CD4-positive, alpha-beta T cell treated with Interleukin-17A for 4 hours (primary cell): ENCODE data around the gene KCNIP3.
"Not testable (repeated sequence)": the region's sequence is repeated elsewhere in the genome, so short reads cannot be mapped to it uniquely, and the experiment has no call there.

ENCODE experiments used
- DNase-seq: peaks from one replicate; pipeline ENCODE4 v3.0.0-alpha.2; 2020; ENCODE audit warnings: mixed read lengths

Gene KCNIP3

DNA sequence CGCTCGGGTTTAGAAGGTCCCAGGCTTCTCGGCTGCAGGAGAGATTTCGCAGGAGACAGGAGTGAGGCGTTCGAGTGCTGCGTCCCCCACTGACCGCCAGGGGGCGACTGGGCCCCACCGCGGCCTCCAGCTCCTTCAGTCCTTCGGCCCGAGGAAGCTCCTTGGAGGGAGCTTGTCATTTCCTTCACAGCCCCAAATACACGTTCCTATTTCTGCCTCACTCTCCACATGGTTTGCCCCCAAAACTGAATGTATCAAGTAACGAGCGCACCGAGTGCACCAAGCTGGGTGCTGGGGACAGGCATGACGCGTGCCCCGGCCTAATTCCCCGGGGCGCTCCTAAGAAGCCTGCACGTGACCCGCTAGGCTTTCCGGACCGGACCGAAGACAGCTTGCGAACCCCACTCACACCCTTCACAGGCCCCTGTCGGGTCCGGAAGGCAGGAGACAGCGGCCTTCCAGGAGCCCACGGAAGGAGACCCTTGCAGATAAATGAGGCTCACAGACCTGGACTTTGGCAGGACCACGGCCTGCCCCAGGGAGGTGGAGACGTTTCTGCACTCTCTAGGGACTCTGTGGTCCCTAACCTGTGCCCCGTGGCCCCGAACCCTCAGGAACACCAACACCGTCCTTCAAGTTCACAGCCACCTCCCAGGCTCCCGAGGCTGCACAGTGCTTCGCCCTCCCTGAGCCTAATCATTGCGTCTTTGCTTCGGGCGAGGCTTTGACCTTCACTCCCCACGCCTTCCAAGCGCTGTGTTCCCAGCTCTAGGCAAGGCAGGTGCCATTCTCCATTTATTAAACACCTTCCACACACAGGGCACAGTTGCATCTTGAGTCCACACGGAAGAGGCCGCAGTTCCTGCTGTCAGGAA is 92.3 kb downstream of the KCNIP3 start:
- DNase-seq, result peak; percentile 39

DNA sequence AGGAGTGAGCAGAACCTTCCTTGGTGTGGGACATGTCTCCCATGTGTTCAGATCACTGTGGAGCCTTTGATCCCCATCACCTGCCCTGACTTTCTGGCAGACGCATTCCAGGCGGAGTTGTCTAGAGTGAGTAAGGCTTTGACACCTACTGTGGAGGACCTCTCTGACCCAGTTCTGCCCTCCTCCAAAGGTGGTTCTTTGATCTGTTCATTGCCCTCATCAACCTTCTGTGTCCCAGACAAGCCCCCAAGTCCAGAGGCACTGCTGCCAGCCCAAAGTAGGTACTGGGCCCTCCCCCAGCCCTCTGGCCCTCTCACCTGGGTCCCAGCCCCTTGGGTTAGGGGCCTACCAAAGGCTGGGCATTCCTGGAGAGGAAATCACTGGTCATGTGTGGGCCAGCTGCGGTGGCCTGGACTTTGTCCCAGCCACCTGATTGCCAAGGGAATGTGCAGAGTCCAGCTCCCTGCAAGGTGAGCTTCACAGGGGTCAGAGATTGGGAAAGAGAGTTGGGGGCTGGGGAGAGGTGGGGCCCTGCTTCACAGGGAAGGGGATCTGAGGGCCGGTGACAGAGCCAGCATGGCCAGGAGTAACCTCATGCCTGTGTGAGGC is 93.2 kb downstream of the KCNIP3 start:
- no peak for DNase-seq

DNA sequence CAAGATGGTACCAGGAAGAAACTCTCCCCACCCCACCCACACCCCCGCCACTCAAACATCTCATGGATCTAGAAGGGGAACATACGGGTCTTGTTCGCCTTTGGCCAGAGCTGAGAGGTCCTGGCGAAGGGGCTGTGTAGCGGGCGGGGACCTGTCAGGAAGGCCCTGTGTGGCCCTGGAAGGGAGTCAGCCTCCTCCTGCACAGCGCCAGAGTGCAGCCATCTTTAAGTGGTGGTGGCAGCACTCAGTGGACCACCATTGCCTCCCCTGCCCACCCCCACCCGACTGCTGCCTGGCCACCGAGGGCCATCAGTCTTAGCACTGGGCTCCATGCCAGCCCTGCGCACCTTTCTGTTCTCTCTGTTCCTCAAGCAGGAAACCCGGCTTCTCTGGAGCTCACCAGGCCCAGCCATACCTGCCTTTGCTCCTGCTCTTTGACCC is 93.8 kb downstream of the KCNIP3 start:
- DNase-seq, result no peak

DNA sequence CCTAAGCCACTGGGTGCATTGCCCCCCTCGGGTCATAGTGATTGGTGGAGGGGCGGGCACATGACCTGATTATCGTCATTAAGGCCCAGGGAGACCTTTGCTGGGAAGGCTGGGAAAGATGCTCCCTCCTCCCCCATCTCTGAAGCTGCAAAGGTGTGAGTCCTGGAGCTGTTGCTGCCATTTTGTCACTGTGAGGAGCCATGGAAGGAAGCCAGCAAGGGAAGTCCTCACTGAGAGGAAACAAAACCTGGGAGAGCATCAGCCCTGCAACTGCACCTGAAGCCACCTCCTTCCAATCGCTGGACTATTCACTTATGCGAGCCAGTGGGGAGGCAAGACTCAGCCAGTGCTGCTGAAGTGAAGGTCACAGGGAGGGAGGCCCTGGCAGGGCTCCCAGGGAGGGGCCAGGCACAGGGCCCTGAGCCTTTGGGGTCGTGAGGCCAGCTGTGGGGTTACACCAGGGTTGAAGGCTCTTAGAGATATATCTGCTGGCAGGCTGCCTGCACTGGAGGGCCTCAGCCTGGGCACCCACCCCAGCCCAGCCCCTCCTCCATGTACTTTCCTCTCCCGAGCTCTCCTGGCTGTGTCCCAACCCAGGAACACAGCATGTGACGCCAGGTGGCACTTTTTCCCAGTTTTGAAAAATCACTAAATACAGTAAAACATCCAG is 94.6 kb downstream of the KCNIP3 start:
- no peak for DNase-seq

DNA sequence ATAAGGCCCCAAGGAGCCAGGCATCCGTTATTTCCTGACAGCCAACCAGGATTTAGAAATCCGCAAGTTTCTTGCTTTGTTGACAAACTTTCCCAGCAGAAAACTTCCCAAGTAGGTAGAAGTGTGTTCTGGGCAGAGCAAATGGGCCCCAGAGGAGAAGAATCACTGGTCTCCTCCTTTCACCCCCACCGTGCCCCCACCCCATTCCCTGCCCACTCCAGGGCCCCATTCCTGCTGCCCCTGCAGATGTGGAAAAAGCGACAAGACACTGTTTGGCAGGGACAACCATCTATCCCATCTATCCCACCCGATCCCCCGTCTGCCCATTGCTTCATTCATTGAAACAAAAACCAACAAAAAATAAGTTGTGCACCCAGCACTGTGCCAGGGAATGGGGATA is 95.2 kb downstream of the KCNIP3 start:
- no peak for DNase-seq

DNA sequence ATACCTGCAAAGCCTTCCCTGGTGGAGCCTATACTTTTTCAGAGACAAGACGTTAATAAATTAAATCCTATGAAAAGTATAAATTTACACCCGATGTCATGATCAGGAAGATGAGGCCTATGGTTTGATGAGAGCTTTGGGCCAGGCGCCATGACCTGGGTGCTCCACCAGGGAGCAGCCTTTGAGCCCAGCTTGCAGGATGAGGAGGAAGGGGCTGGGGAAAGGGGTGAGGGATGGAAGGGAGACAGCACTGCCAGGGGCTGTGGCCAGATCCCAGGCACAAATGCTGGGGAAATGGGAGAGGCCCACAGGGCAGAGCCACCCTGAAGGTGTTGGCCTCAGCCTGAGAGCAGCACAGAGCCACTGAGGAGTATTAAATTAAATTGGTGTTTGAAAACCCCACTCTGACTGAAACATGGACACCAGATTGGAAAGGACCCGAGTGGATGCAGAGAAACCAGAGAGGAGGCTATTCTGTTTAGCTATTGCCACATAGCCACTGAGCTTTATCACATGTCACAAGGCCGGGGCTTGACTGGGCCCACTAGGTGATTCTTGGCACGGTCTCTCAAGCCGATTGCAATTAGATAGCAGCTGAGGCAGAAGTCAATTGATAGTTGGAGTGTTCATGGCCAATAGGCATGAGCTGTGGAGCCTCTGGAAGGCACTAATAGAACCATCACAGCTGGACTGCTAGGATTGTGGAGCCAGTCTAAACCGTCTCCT is 95.7 kb downstream of the KCNIP3 start:
- DNase-seq, result no peak

DNA sequence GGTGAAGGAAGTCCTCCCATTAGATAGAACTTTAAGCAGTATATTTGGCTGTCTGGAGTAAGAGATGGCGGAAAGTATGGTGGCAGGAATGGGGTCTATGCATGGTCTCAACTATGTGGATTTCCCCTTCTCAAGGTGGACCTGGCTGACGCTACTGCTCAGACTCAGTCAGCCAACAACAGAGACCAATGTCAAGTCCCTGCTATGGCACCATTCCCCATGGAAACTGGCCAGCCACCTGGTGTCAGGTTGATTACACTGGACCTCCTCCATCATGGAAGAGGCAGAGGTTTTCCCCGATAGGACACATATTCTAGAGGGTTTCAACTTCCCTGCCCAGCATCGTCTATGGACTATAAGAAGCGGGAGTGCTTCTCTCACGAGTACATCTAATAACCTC is 96.8 kb downstream of the KCNIP3 start:
- DNase-seq, result no peak

DNA sequence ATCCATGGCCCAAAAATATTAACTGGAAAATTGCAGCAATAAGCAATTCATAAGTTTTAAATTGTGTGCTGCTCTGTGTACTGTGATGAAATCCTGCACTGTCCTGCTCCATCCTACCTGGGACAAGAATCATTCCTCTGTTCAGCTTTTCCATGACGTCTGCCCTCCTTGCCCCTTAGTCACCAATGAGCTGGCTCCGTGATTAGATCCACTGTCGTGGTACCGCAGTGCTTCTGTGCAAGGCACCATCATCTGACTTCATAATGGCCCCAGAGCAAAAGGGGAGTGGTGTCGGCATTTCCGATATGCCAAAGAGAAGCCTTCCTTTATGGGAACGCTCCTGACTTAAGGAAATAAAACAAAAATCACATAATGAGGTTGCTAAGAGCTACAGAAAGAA is 101.9 kb downstream of the KCNIP3 start:
- no peak for DNase-seq

DNA sequence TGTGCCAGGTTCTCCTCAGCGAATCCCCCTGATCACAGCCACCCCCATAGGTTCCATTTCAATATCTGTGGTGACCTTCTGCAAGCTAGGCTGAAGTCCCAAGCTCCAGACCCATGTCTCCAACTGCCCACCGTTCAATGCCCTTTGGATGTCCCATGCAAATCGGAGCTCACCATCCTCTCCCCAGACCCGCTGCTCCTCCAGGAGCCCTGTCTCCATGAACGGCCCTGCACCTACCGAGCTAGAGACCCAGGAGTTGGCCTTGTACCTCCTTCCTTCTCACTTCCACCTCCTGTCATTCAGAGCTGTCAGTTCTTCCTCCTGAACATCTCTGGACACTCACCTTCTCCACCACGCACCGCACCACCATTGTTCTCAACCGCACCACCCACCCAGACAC is 104.3 kb downstream of the KCNIP3 start:
- DNase-seq, result no peak

DNA sequence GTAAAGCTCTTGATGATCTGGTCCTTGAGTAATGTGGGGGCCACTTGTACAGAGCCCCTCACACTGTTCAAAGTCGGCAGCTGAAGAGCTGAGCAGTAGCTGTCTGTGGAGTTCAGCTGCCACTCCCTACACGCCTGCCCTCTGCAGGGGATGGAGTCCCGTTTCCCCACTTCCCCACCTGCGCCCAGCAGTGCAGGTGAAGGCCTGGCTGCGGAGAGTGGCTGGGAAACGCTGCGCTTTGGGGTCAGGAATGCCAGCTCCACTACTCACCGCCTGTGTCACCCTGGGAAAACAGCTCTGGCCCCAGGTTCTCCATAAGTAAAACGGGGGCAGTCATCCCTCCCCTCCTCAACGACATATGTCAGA is 104.8 kb downstream of the KCNIP3 start:
- DNase-seq, result peak; percentile 19

DNA sequence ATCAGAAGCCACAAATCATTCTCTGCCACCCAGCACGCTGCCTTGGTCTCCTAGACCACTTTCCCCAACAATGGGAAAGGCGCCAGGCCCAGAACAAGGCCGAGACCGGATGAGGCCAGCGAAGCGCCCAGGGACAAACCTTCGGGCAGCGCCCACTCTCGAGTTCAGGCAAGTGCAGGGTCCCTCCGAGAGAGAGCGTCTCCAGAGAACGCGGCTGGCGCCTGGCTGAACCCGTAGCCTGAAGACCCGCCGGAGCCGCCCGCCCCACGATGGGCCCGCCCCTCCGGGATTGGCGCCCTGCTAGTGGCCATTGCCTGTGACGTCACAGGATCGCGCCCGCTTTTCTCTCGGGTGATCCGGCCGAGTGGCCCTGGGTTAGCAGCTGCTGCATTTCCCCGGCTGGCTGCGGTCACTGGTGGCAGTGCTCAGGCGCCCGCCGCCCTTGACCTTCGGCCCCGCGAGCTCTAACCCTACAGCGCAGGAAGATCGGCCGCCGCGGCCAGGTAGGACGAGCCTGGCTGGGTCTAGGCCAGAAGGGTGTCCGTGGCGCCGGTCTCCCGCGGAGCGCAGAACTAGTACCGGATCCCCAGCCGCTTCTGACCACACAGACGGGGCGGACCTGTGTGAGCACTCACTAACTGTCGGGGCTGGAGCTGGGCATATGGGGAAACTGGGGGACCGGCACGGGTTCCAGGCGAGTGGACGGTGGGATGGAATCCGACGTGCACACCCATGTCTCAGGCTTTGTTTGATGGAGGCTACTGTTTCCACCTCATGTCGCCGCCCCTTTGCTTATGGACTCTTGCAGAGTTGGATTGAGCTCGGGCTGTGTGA is 105.4 kb downstream of the KCNIP3 start, which contains the start of gene FAHD2A:
Gene FAHD2A, plus strand, starts transcription at position 339 of the 834 bp plus-strand sequence. CDS start 2,851 bp downstream, outside the sequence.
- peak; percentile 96 for DNase-seq

DNA sequence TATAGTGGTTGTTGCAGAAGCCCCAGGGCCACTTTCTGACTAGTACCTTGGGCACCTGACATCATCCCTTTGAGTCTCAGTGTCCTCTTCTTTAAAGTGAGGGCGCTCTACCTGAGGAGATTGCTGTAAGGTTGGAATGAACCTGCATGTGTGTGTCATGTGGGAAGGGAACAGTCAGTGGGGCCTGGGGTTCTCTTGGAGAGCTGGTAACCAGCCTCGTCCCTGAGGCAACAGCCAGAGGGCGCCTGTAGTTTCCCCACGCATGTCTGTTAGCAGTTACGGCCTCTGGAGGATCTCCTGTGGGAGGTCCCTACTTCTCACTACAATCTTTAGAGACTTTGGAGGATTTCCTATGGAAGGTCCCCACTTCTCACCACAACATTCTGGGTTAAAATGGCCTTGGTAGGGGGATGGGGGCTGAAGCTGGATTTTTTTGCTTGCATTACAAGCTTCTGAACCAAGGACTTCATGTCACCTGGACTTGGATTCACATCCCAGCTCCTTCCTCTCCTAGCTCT is 106.1 kb downstream of the KCNIP3 start:
- peak; percentile 36 for DNase-seq

DNA sequence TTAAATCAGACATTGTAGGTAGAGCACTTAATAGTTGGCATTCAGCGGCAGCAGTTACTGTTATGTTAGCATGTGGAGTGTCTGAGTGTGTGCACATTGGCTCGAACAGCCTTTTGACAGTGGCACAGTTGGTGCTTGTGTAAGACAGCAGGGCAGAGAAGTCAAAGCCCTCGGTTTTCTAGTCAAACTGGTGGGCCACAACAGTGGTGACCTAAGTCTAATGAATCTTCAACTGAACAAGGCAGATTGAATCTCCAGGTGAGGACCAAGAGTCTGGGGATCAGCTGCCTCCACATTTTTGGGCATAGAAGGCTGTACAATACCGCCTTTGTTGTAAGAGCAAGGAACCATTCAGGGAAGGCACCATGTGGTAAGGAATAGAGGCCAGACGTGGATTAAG is 106.7 kb downstream of the KCNIP3 start:
- not testable (repeated sequence) for DNase-seq

DNA sequence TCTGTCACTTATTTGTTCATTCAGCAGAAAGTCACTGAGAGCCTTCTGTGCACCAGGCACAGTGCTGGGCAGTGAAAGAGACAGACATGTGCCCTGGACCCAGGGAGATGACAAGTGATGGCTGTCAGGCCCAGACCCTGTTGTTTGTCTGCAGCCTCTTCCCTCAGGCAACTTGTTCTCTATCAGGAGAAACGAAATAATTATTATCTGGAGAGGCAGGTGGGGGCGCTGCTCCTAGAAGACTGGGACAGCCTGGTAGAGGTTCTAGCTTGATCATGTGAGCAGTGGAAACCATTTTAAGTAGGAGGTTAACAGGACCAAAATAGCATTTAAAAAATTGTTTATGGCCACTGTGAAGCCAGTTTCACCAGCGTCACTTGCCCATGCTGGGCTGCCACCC is 107.5 kb downstream of the KCNIP3 start:
- not testable (repeated sequence) for DNase-seq

DNA sequence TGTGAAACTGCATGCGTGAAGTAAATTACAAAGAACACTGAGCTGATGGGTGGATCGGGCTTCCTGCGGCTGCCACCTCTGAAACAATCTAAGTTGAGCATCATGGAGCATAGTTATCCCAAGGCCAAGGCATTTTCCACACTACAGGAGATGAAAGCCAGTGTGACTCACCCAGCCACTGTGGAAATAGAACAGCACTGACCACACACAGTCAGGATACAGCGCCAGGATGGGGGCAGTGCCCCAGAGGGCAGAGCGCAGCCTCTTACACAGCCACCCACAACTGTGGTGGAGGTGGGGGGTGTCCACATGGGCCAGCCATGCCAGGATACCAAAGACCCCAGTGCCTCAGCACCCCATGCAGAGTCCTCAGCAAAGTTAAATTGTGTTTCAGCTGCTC is 114.1 kb downstream of the KCNIP3 start:
- DNase-seq, result not testable (repeated sequence)

DNA sequence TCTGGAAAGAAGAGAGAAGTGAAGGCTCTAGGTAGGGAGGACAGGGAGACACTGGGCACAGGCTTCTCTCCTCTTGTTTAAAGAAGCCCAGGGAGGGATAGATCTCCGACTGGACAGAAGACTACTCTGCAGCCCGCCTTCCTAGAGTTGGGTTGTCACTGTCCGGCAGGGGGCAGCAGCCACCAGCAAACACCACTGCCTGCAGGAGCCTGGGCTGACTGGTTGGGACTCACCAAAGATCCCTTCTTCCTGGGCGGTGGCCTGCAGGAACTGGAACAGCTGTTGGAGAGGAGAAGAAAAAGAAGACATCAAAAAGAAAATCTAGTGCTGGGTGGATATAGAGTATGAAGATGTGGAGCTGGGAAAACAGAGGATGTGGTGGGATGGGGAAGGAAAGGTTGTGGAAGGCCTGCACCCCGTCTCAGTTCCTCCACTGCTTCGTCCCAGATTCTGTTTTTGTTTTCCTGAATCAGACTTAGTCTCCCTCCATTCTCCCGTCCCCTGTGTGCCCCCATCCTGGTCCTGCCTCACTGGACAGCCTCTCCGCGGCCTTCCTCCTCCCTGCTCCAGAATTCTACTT is 117.0 kb downstream of the KCNIP3 start:
- DNase-seq, result peak; percentile 68

DNA sequence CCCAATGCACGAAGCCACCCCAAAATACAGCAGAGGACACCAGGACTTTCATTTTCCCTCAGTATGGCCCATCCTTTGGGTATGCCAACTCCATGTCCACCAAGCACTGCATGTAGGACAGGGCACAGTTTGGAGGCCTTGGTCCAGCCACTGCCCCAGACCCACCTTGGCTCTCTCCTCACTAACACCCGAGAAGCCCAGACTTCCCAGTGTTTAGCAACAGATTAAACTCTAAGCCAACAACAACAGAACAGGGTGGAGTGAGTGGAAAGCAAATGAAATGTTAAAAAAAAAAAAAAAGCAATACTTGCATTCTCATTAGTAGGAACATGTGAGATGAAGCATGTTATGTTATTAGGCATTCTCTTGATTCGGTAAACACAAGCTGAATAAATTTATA is 118.0 kb downstream of the KCNIP3 start:
- DNase-seq, result not testable (repeated sequence)

DNA sequence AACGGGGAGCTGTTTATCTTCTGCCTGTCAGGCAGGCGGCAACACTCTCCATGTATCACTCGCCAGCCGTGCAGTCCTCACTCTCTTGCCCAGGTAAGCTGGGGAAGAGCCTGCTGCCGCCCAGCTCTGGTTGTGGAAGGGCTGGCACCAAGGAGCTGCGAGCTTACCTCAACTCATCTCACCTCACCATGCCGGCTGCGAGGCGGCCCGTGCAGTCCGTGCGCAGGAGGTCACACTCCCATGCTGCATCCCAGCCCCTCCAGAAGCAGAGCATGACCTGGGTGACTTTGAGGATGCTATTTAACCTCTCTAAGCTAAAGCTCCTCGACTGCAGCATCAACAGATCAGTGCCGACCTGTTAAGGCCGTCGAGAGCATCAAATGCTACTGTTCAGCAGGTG is 118.4 kb downstream of the KCNIP3 start:
- not testable (repeated sequence) for DNase-seq

DNA sequence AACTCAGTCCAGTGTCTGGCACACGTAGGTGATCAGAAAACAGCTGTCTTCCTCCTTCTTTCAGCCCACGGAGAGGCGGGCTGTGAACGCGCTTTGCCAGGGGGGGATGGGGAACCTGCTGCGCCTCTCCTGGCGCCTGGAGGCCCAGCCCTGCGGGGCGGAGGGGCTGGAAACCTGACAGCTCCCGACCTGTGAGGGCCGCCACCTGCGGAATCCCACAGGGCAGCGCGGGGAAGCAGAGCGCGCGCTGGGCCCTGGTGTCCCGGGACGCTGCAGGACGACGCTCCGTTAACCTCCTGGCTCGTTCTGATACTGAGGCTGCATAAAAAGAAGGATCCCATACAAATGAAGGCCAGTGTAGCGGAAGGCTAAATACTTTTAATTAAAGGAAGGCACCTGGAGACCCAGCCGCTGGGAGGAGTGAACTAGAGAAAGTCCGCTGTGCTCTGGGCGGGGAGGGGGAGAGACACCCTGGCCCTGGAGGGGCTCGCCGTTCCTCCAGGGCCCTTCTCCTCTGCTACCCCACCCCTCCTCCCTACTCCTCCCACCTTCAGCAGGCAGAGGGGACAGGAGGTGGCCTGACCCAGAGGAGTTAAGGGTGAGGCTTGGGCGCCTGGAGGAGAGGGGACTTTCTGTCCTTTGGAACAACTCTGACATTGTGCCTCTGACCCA is 130.2 kb downstream of the KCNIP3 start:
- not testable (repeated sequence) for DNase-seq

DNA sequence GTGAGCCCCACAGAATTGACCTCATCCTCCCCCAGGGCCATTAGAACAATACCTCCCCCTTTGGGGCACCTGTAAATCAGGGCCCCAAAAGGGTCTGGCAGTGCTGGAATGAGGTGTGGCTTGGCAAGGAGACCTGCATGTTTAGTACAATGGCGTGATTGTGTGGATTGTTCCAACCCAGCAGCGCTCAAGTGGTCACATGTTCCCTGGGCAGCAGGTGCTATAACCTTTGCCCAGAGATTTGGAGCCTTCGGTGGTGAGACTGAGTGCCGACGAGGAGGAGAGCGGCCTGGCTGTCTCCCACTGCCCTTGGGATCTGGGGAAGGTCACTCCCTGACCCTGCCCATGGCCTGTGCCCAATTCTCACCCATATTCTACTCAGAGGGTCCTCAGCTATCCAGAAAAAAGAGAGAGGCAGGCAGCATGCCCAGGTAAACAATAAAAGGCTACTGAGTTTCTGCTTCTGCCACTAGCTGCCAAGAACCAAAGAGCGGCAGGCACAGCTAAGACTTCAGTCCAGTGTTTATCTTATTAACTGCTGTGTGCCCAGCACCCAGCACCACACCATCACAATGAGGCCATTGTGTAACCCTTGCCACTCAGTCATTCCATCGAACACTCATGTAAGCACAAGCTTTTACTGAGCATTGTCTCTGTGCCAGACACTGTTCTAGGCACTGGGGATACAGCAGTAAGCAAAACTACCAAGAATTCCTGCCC is 132.8 kb downstream of the KCNIP3 start:
- not testable (repeated sequence) for DNase-seq
